GM12878 (cell line): Measurements from ENCODE around the gene FIBCD1. TPM values are rescaled to one million over a fixed set of nuclear protein-coding genes. Genes with fewer than 3 reads are reported as not detected.

Experiments used
- ATAC-seq: fragments of 200-7000 bp; cut with Tn5 transposase; 3 replicates; pipeline ENCODE4 v1.9.1; 2020; ENCODE audit warnings: mild to moderate bottlenecking, moderate library complexity
- BruUV-seq: library from RNA; stranded (reverse); fragments of 400-500 nt; replicated peaks from 2 replicates; lab custom pipeline; 2021; lab: Mats Ljungman, UMichigan
- CTCF ChIA-PET: fragments of 300-600 bp; sonication (Branson Sonifier 250); formaldehyde crosslinking; extraction: SDS; loops from one replicate; lab custom pipeline; 2021; ENCODE audit warnings: inconsistent platforms; lab: Yijun Ruan, JAX
- POLR2A ChIA-PET: fragments of 350-600 bp; formaldehyde crosslinking; extraction: SDS; loops from one replicate; lab custom pipeline; 2021; ENCODE audit warnings: inconsistent platforms; lab: Charles Lee
- RAD21 ChIA-PET: fragments of 300-600 bp; sonication (Branson Sonifier 250); formaldehyde crosslinking; loops from one replicate; lab custom pipeline; 2023; ENCODE audit warnings: antibody characterized with exemption; ENCODE audit not compliant: unreplicated experiment; lab: Charles Lee
- SMC1A ChIA-PET: fragments of 300-600 bp; sonication (Branson Sonifier 250); formaldehyde crosslinking; loops from one replicate; lab custom pipeline; 2023; ENCODE audit not compliant: unreplicated experiment, uncharacterized antibody; lab: Charles Lee
- DNase-seq: peaks from one replicate; pipeline ENCODE4 v3.0.0-alpha.2; 2011; ENCODE audit warnings: low read depth, low spot score
- FAIRE-seq: peaks from 3 replicates; lab custom pipeline; 2011; peaks lifted over from hg19 to GRCh38; lab: Jason Lieb, UNC
- H2AFZ ChIP-seq: 2 replicates; pipeline ENCODE4 v1.6.0; 2011; ENCODE audit warnings: low read depth, low read length, control low read depth; ENCODE audit not compliant: control insufficient read depth
- H3K27ac ChIP-seq: 2 replicates; pipeline ENCODE4 v1.5.1; 2011; ENCODE audit warnings: control low read depth; ENCODE audit not compliant: control insufficient read depth, insufficient read depth
- H3K27me3 ChIP-seq, 2 experiments: replicated peaks in 1 of 2; 2 replicates each; pipeline versions ENCODE4 v1.6.0 to v1.6.1; 2011; ENCODE audit warnings: low read length in 1 of 2; ENCODE audit not compliant: control insufficient read depth in 2 of 2, insufficient read depth in 2 of 2
- H3K36me3 ChIP-seq, 2 experiments: 2 replicates each; pipeline ENCODE4 v1.5.1; 2011; ENCODE audit warnings: low read length in 1 of 2; ENCODE audit not compliant: control insufficient read depth in 2 of 2, insufficient read depth in 2 of 2
- H3K4me1 ChIP-seq: 2 replicates; pipeline ENCODE4 v1.6.1; 2011; ENCODE audit warnings: mild to moderate bottlenecking, low read length, moderate library complexity, mixed read lengths; ENCODE audit not compliant: control insufficient read depth, insufficient read depth
- H3K4me2 ChIP-seq: 2 replicates; pipeline ENCODE4 v1.6.0; 2011; ENCODE audit warnings: control low read depth; ENCODE audit not compliant: control insufficient read depth, insufficient read depth
- H3K4me3 ChIP-seq: fragments of 200-600 bp; sonication (generic); 2 replicates; pipeline ENCODE4 v1.5.1; 2016
- H3K79me2 ChIP-seq: 2 replicates; pipeline ENCODE4 v1.6.0; 2011; ENCODE audit warnings: low read length; ENCODE audit not compliant: control insufficient read depth, insufficient read depth
- H3K9ac ChIP-seq: 2 replicates; pipeline ENCODE4 v1.8.0; 2011; ENCODE audit warnings: low read length, control low read depth, mixed read lengths; ENCODE audit not compliant: control insufficient read depth, insufficient read depth
- H3K9me3 ChIP-seq: replicated peaks from 3 replicates; pipeline ENCODE4 v1.5.1; 2011; ENCODE audit warnings: mild to moderate bottlenecking, low read length; ENCODE audit not compliant: control insufficient read depth, insufficient read depth
- H4K20me1 ChIP-seq: 2 replicates; pipeline ENCODE4 v1.6.0; 2011; ENCODE audit not compliant: control insufficient read depth, insufficient read depth
- BACH1 ChIP-seq: fragments of 450-650 bp; IDR thresholded peaks from 2 replicates; pipeline ENCODE4 v1.6.1; 2017; ENCODE audit warnings: mild to moderate bottlenecking, borderline replicate concordance
- CBX3 ChIP-seq: fragments of 200-600 bp; sonication (generic); IDR thresholded peaks from 2 replicates; pipeline ENCODE4 v1.6.1; 2016; ENCODE audit warnings: low read depth, borderline replicate concordance
- FOXK2 ChIP-seq: fragments of 450-650 bp; IDR thresholded peaks from 2 replicates; pipeline ENCODE4 v1.6.1; 2017; ENCODE audit warnings: mild to moderate bottlenecking, moderate library complexity
- HDAC2 ChIP-seq: fragments of 200-600 bp; sonication (generic); IDR thresholded peaks from 2 replicates; pipeline ENCODE4 v1.6.1; 2017
- JUNB ChIP-seq: IDR thresholded peaks from 2 replicates; pipeline ENCODE4 v1.6.1; 2016; ENCODE audit warnings: antibody characterized with exemption, mild to moderate bottlenecking
- LARP7 ChIP-seq: fragments of 450-650 bp; IDR thresholded peaks from 2 replicates; pipeline ENCODE4 v1.6.1; 2017; ENCODE audit warnings: mild to moderate bottlenecking
- MEF2B ChIP-seq: fragments of 450-650 bp; IDR thresholded peaks from 2 replicates; pipeline ENCODE4 v1.6.1; 2018; ENCODE audit warnings: mild to moderate bottlenecking, moderate library complexity; ENCODE audit not compliant: partially characterized antibody, poor library complexity, severe bottlenecking
- NBN ChIP-seq: fragments of 450-650 bp; IDR thresholded peaks from 2 replicates; pipeline ENCODE4 v1.6.1; 2016
- PAX8 ChIP-seq: fragments of 450-650 bp; IDR thresholded peaks from 2 replicates; pipeline ENCODE4 v1.6.1; 2017; ENCODE audit warnings: mild to moderate bottlenecking, moderate library complexity
- SREBF2 ChIP-seq: IDR thresholded peaks from 2 replicates; pipeline ENCODE4 v1.6.1; 2012; ENCODE audit warnings: mild to moderate bottlenecking, low read length
- STAT3 ChIP-seq: IDR thresholded peaks from 2 replicates; pipeline ENCODE4 v1.6.1; 2011; ENCODE audit warnings: low read depth, low read length, improper control_type of control experiment
- TCF3 ChIP-seq: IDR thresholded peaks from 2 replicates; pipeline ENCODE4 v1.6.1; 2012; ENCODE audit warnings: low read depth, mild to moderate bottlenecking, low read length, borderline replicate concordance; ENCODE audit not compliant: insufficient read depth
- ZNF217 ChIP-seq: fragments of 450-650 bp; IDR thresholded peaks from 2 replicates; pipeline ENCODE4 v1.6.1; 2017; ENCODE audit warnings: antibody characterized with exemption, mild to moderate bottlenecking
- ZNF274 ChIP-seq: IDR thresholded peaks from one replicate; pipeline ENCODE4 v1.8.0; 2011; ENCODE audit not compliant: insufficient read length, insufficient read depth
- WGBS: methylation state at CpG from one replicate; pipeline ENCODE4 v1.1.6; 2016; ENCODE audit warnings: low lambda C conversion rate; ENCODE audit not compliant: insufficient replicate concordance, insufficient coverage; ENCODE audit errors: missing lambda C conversion rate; 5-methylcytosine and 5-hydroxymethylcytosine counted together
- in situ Hi-C: fragments of 300-500 bp; cut with MboI; formaldehyde crosslinking; loops from 9 replicates; pipeline ENCODE4 v1.14.3; 2018; ENCODE audit warnings: mixed read lengths
- intact Hi-C: fragments of 100-400 bp; cut with micrococcal nuclease; formaldehyde crosslinking; loops from one replicate; pipeline ENCODE4 v1.14.2; 2022; ENCODE audit not compliant: unreplicated experiment
- polyA plus RNA-seq, 11 experiments: library from polyadenylated mRNA; depleted of rRNA in 4 of 11; unstranded in 6 of 11; stranded (reverse) in 5 of 11; fragments of >200 nt; fragmentation: Nextera tagmentation in 4 of 11; fragmentation: Illumina TruSeq in 1 of 11; extraction: Ambion mirVana in 4 of 11; extraction: Trizol in 1 of 11; gene quantifications; 1 replicate in 1 of 11; 2 replicates in 10 of 11; pipeline versions ENCODE4 v1.2.1 to v1.2.3, GENCODE V29; 2011 to 2016; ENCODE audit warnings: inconsistent platforms in 2 of 11, missing spikeins in 2 of 11, low read depth in 1 of 11
- total RNA-seq, 4 experiments: library from RNA; depleted of rRNA in 3 of 4; stranded (reverse); fragments of >200 nt in 3 of 4; fragmentation: Illumina TruSeq in 1 of 4; extraction: Trizol in 1 of 4; gene quantifications; 2 replicates each; pipeline versions ENCODE4 v1.2.1 to v1.2.3, GENCODE V29; 2013 to 2021
- TF ChIP-seq, protein P1 (sequence below): IDR thresholded peaks from 2 replicates; pipeline ENCODE4 v1.6.1; 2011; ENCODE audit warnings: low read depth, mild to moderate bottlenecking, low read length, moderate library complexity, borderline replicate concordance; ENCODE audit errors: extremely low read depth
- TF ChIP-seq, protein P2 (sequence below): fragments of 450-650 bp; IDR thresholded peaks from 2 replicates; pipeline ENCODE4 v1.6.1; 2017; ENCODE audit warnings: antibody characterized with exemption, mild to moderate bottlenecking, moderate library complexity
- TF ChIP-seq, protein P3 (sequence below): fragments of 450-650 bp; IDR thresholded peaks from 2 replicates; pipeline ENCODE4 v1.6.1; 2014; ENCODE audit warnings: mild to moderate bottlenecking
- TF ChIP-seq, protein P4 (sequence below): IDR thresholded peaks from 2 replicates; pipeline ENCODE4 v1.6.1; 2012; ENCODE audit warnings: low read depth, low read length, improper control_type of control experiment

Gene FIBCD1
- total and polyA plus RNA-seq, 10 of the 15 experiments (the other 5 are each of a cell fraction or from before 2014, with no cell fraction given), result 0.04 to 0.95 (median 0.25) TPM; not detected in 6

DNA sequence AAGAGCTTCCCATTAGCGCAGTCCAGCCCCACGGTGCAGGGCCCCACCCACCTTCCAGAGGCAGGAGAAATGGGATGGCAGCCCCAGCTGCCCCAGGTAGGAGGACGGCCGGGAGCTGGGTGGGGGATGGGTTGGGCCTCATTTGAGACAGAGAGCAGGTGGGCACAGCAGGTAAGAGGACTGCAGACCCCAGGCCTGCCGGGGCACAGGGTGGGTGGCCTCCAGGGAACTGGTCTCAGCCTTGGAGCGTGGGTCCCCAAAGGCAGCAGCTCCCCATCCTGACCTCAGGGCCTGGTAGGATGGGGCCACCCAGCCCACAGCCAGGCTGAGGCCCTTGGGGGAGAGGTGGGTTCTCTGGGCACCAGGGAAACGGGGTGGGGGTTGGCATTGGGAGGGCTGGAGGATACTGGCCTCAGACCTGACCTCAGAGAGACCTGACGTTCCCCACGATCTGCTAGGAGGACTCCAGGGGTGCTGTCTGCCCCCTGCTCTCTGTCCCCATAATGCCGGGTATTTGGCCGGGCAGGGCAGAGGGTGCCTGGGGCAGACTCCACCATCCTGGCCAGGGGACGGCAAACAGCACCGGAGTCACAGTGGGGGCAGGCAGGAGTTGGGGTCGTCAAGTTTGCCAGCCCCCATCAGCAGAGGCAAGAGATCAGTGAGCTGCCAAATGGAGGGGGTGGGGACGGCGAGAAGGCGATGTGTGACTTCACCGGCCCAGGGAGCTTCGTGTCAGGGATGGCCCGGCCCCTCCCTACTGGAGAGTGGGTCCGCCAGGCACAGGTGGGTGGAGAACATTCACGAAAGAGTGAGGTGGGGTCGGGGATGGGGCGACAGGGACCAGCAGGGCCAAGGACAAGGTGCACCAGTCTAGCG, 35.6 kb downstream of the FIBCD1 start:
- Histone ChIP-seq H3K36me3 (no peaks in the 10 kb centered on the region), H3K4me2 (no peak overlapping the region), H3K27ac (no peak overlapping the region), H3K9me3 (no peaks in the 10 kb centered on the region), H3K4me1 (no peaks in the 10 kb centered on the region), H3K27me3 (no peaks in the 10 kb centered on the region; a peak in 2 of 4 replicates), H3K79me2 (no peaks in the 10 kb centered on the region), H4K20me1 (no peaks in the 10 kb centered on the region), H3K9ac (no peak overlapping the region), H3K4me3 (no peak overlapping the region), H2AFZ (no peak overlapping the region)
- ChIA-PET SMC1A (no interaction called here), POLR2A (no interaction called here), CTCF (no interaction called here), RAD21 (no interaction called here)
- ATAC-seq (no peak), FAIRE-seq (no peak), DNase-seq (no peak)
- TF ChIP-seq ZNF274, result no peak
- no peak for TF ChIP-seq ZNF217
- TF ChIP-seq STAT3, result no peak
- TF ChIP-seq BACH1, result no peak
- TF ChIP-seq MEF2B, result no peak
- TF ChIP-seq PAX8, result no peak
- no peak for TF ChIP-seq CBX3
- TF ChIP-seq, protein P1, sequence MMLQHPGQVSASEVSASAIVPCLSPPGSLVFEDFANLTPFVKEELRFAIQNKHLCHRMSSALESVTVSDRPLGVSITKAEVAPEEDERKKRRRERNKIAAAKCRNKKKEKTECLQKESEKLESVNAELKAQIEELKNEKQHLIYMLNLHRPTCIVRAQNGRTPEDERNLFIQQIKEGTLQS, result no peak
- no peak for TF ChIP-seq JUNB
- TF ChIP-seq FOXK2, result no peak
- TF ChIP-seq, protein P2, sequence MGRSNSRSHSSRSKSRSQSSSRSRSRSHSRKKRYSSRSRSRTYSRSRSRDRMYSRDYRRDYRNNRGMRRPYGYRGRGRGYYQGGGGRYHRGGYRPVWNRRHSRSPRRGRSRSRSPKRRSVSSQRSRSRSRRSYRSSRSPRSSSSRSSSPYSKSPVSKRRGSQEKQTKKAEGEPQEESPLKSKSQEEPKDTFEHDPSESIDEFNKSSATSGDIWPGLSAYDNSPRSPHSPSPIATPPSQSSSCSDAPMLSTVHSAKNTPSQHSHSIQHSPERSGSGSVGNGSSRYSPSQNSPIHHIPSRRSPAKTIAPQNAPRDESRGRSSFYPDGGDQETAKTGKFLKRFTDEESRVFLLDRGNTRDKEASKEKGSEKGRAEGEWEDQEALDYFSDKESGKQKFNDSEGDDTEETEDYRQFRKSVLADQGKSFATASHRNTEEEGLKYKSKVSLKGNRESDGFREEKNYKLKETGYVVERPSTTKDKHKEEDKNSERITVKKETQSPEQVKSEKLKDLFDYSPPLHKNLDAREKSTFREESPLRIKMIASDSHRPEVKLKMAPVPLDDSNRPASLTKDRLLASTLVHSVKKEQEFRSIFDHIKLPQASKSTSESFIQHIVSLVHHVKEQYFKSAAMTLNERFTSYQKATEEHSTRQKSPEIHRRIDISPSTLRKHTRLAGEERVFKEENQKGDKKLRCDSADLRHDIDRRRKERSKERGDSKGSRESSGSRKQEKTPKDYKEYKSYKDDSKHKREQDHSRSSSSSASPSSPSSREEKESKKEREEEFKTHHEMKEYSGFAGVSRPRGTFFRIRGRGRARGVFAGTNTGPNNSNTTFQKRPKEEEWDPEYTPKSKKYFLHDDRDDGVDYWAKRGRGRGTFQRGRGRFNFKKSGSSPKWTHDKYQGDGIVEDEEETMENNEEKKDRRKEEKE, result no peak
- TF ChIP-seq SREBF2, result no peak
- no peak for TF ChIP-seq HDAC2
- TF ChIP-seq NBN, result no peak
- TF ChIP-seq LARP7, result no peak
- TF ChIP-seq, protein P3, sequence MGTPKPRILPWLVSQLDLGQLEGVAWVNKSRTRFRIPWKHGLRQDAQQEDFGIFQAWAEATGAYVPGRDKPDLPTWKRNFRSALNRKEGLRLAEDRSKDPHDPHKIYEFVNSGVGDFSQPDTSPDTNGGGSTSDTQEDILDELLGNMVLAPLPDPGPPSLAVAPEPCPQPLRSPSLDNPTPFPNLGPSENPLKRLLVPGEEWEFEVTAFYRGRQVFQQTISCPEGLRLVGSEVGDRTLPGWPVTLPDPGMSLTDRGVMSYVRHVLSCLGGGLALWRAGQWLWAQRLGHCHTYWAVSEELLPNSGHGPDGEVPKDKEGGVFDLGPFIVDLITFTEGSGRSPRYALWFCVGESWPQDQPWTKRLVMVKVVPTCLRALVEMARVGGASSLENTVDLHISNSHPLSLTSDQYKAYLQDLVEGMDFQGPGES, result no peak
- no peak for TF ChIP-seq TCF3
- TF ChIP-seq, protein P4, sequence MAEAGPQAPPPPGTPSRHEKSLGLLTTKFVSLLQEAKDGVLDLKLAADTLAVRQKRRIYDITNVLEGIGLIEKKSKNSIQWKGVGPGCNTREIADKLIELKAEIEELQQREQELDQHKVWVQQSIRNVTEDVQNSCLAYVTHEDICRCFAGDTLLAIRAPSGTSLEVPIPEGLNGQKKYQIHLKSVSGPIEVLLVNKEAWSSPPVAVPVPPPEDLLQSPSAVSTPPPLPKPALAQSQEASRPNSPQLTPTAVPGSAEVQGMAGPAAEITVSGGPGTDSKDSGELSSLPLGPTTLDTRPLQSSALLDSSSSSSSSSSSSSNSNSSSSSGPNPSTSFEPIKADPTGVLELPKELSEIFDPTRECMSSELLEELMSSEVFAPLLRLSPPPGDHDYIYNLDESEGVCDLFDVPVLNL, result no peak
- in situ Hi-C loops, result no loop called here
- no TSS peak for BruUV-seq
- WGBS, result 34% methylated on average over 24 of the region's 25 CpGs
- intact Hi-C loops, result no loop called here
